ENCODE results near the gene VIPR1. TPM values are rescaled to one million over a fixed set of nuclear protein-coding genes. Genes with fewer than 3 reads are reported as not detected.

VIPR1 gene
- total RNA-seq, 1 experiment from 2014 or later = 0.28 TPM

DNA sequence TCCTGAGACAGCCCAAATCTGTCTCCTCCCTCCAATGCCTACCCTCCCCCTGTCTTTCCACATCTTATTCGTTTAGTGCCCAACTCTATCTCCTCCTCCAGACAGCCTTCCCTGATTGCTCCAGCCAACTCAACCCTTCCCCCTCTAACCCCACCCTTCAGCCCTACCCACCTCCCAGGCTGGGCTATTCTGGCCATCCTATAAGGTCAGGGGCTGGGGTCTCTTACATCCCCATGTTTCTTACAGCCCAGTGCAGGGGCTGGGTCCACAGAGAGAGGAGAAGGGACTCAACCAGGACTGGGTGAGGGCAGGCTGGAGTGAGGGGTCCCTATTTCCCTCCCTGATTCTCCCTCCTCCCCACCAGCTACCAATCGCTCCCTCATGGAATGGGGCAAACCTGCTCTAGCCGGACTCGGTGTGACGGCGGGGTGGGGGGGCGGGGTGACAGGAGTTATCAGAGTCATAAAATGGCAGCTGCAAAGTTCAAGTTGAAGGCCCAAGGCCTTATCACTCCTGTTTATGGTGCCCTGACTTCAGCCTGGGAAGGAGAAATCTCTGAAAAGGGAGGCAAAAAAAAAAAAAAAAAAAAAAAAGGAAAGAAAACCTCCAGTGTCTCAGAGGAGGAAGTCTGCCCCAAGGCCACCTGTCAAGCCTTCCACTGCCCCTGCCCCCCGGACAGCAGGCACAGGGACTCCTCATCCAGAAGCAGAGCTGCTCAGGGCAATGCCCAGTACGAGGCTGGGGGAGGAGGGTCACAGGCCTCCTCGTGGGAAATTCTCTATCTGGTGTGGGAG lies 2.1 kb downstream of the VIPR1 start:
- peaks cover 6% of the 10 kb centered on the region for H3K4me1 Mint-ChIP-seq (ENCODE audit: insufficient read depth, unreplicated experiment)
- no peak overlapping the region for H3K4me3 Mint-ChIP-seq (ENCODE audit: unreplicated experiment)
- no peak overlapping the region for H3K27ac Mint-ChIP-seq (ENCODE audit: low read depth, unreplicated experiment)
- POLR2A ChIA-PET = interaction anchor here (0.6 to 0.8 kb wide), 2 partner anchors 10 to 57 kb away, joined by 3 to 4 read pairs; no protein-coding TSS in a partner anchor
- peaks cover 34% of the 10 kb centered on the region for H3K27me3 Mint-ChIP-seq (ENCODE audit: insufficient read depth, unreplicated experiment)
- intact Hi-C loops (cut with micrococcal nuclease) = loop anchor here (5.0 kb wide), 1 partner anchor 378 kb away; no protein-coding TSS in a partner anchor
- TF ChIP-seq, protein P1, sequence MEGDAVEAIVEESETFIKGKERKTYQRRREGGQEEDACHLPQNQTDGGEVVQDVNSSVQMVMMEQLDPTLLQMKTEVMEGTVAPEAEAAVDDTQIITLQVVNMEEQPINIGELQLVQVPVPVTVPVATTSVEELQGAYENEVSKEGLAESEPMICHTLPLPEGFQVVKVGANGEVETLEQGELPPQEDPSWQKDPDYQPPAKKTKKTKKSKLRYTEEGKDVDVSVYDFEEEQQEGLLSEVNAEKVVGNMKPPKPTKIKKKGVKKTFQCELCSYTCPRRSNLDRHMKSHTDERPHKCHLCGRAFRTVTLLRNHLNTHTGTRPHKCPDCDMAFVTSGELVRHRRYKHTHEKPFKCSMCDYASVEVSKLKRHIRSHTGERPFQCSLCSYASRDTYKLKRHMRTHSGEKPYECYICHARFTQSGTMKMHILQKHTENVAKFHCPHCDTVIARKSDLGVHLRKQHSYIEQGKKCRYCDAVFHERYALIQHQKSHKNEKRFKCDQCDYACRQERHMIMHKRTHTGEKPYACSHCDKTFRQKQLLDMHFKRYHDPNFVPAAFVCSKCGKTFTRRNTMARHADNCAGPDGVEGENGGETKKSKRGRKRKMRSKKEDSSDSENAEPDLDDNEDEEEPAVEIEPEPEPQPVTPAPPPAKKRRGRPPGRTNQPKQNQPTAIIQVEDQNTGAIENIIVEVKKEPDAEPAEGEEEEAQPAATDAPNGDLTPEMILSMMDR (IDR thresholded peaks at IDR 0.05; ENCODE audit: unreplicated experiment) = no peak
- H3K9me3 Mint-ChIP-seq (ENCODE audit: unreplicated experiment) = no peaks in the 10 kb centered on the region
- no peaks in the 10 kb centered on the region for H3K36me3 Mint-ChIP-seq (ENCODE audit: insufficient read depth, unreplicated experiment)
- DNase-seq (ENCODE audit: unreplicated experiment) = no peak
- CTCF ChIA-PET = interaction anchor here (0.6 to 0.7 kb wide), 3 partner anchors 9 to 32 kb away, joined by 3 read pairs; no protein-coding TSS in a partner anchor
- BruUV-seq (replicated peaks) = no TSS peak

DNA sequence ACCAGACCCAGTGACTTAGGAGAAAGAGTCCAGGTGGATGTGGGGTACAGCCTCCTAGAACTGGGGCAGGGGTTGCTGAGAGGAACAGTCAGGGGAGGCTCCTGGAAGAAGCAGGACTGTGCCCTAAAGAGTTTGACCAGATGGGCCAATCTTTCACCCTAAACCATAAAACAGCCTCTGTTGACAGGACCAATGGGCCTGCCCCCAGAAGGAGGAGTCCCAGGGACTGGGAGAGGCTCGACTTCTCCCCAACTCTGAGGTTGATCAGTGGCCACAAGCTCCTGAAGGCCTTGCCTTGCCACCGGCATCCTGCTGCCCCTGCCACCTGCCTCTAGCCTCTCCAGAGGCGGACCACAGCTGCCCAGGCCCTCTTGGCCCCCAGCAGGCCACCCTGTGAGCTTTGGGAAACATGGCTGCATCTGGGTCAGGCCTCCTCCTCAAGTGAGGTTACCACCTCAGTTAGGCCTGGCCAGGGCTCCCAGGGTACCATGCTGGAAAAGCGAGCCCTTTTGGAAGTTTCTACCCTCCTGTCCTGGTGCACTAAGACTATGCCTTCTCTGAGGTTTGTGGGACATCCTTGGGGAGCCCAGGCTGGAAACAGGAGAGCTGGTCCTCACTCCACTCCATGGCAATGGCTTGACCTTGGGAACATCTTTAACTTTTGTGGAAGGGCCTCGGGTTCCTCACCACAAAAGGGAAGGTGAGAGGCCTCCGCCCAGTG lies 2.8 kb downstream of the VIPR1 start:
- H3K9me3 Mint-ChIP-seq (ENCODE audit: unreplicated experiment) = no peaks in the 10 kb centered on the region
- no peak overlapping the region for H3K27ac Mint-ChIP-seq (ENCODE audit: low read depth, unreplicated experiment)
- CTCF ChIA-PET = interaction anchor here (0.6 to 0.7 kb wide), 4 partner anchors 10 to 254 kb away, joined by 3 read pairs; no protein-coding TSS in a partner anchor
- no peak for DNase-seq (ENCODE audit: unreplicated experiment)
- no peaks in the 10 kb centered on the region for H3K36me3 Mint-ChIP-seq (ENCODE audit: insufficient read depth, unreplicated experiment)
- no TSS peak for BruUV-seq (replicated peaks)
- TF ChIP-seq, protein P1 (IDR thresholded peaks at IDR 0.05; ENCODE audit: unreplicated experiment) = no peak
- no peak overlapping the region for H3K4me3 Mint-ChIP-seq (ENCODE audit: unreplicated experiment)
- POLR2A ChIA-PET = interaction anchor here (0.6 to 0.8 kb wide), 2 partner anchors 11 to 56 kb away, joined by 3 to 4 read pairs; no protein-coding TSS in a partner anchor
- peaks cover 32% of the 10 kb centered on the region for H3K27me3 Mint-ChIP-seq (ENCODE audit: insufficient read depth, unreplicated experiment)
- H3K4me1 Mint-ChIP-seq (ENCODE audit: insufficient read depth, unreplicated experiment) = peaks cover 6% of the 10 kb centered on the region
- intact Hi-C loops (cut with micrococcal nuclease) = no loop called here

DNA sequence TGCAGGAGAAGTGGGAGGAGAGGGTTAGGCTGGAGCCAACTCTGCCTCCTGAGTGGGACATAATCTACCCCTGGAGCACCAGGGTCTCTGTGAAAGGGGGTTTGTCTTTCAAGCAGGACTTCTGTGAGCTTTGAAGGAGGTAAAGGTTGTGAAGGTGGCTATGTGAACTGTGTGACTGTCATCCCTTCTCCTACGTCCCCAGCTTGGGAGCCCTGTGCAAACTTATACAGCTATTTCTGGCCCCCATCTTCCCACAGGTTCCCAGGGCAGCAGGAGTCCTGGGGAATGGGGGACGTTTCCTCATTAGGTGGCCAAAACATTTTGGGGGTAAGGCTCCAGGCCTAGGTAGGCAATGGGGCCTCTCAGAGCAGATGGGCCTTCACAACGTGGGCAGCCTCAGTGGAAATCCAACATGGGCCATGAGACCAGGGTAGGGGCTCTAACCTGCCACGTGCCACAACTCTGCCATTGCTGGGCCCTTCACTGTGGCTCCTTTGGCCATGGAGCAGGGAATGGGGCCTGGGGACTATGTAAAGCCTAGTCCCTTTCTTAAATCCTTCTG lies 3.5 kb downstream of the VIPR1 start:
- Mint-ChIP-seq H3K4me3 (ENCODE audit: unreplicated experiment) (no peak overlapping the region), H3K36me3 (ENCODE audit: insufficient read depth, unreplicated experiment) (no peaks in the 10 kb centered on the region), H3K27me3 (ENCODE audit: insufficient read depth, unreplicated experiment) (peaks cover 25% of the 10 kb centered on the region), H3K9me3 (ENCODE audit: unreplicated experiment) (no peaks in the 10 kb centered on the region), H3K27ac (ENCODE audit: low read depth, unreplicated experiment) (no peak overlapping the region), H3K4me1 (ENCODE audit: insufficient read depth, unreplicated experiment) (peaks cover under 1% of the 10 kb centered on the region)
- no peak for DNase-seq (ENCODE audit: unreplicated experiment)
- ChIA-PET POLR2A (no interaction called here), CTCF (interaction anchor here (0.6 to 0.7 kb wide), 2 partner anchors 79 to 255 kb away, joined by 3 read pairs; no protein-coding TSS in a partner anchor)
- no TSS peak for BruUV-seq (replicated peaks)
- intact Hi-C loops (cut with micrococcal nuclease) = no loop called here
- TF ChIP-seq, protein P1 (IDR thresholded peaks at IDR 0.05; ENCODE audit: unreplicated experiment) = no peak

DNA sequence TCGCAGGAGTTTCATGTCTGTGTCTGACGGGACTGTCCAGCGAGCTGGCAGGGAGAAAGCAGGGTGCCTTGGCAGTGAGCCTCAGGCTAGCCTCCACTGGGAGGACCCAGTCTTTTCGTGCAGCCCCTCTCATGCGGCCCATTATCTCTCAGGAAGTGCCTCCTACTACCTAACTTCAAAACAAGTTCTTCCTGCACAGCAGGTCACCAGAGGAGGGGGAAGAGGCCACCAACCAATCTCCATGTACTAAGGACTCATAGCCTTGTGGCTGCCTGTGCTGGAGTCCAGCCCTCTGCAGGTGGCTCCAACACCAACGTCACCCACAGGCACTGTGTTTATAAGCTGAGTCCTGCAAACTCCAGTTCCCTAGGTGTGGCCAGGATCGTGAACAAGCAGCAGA lies 4.8 kb downstream of the VIPR1 start:
- TF ChIP-seq, protein P1 (IDR thresholded peaks at IDR 0.05; ENCODE audit: unreplicated experiment) = no peak
- H3K27me3 Mint-ChIP-seq (ENCODE audit: insufficient read depth, unreplicated experiment) = peaks cover 19% of the 10 kb centered on the region
- H3K4me1 Mint-ChIP-seq (ENCODE audit: insufficient read depth, unreplicated experiment) = no peaks in the 10 kb centered on the region
- H3K36me3 Mint-ChIP-seq (ENCODE audit: insufficient read depth, unreplicated experiment) = no peaks in the 10 kb centered on the region
- ChIA-PET POLR2A (no interaction called here), CTCF (interaction anchor here (0.6 to 1.6 kb wide), 2 partner anchors 26 to 278 kb away, joined by 3 to 5 read pairs; no protein-coding TSS in a partner anchor)
- H3K4me3 Mint-ChIP-seq (ENCODE audit: unreplicated experiment) = no peak overlapping the region
- intact Hi-C loops (cut with micrococcal nuclease) = no loop called here
- no peak for DNase-seq (ENCODE audit: unreplicated experiment)
- no TSS peak for BruUV-seq (replicated peaks)
- H3K9me3 Mint-ChIP-seq (ENCODE audit: unreplicated experiment) = no peaks in the 10 kb centered on the region
- no peak overlapping the region for H3K27ac Mint-ChIP-seq (ENCODE audit: low read depth, unreplicated experiment)

Data from MCF 10A (cell line).